Measurements from ENCODE around the gene IRF3. TPM values are rescaled to one million over a fixed set of nuclear protein-coding genes. Genes with fewer than 3 reads are reported as not detected.

The IRF3 gene
- total and polyA plus RNA-seq, 10 of the 15 experiments (the other 5 are each of a cell fraction or from before 2014, with no cell fraction given): 5.5 to 110 (median 63.4) TPM

GRCh38 chr19:49614096-49614833, 51.4 kb downstream of the IRF3 start:
- H3K36me3 ChIP-seq (ENCODE audit: control insufficient read depth in 2 of 2, insufficient read depth in 2 of 2, low read length in 1 of 2): peaks cover 14 to 17% of the 10 kb centered on the region in 2 experiments
- TF ChIP-seq WRNIP1 (IDR thresholded peaks at IDR 0.05; ENCODE audit: borderline replicate concordance, low read depth, low read length): no peak
- TF ChIP-seq YBX1 (IDR thresholded peaks at IDR 0.05): no peak
- TF ChIP-seq CTCF (IDR thresholded peaks at IDR 0.05 in 2 of 3, conservative IDR thresholded peaks at IDR 0.05 in 1 of 3; ENCODE audit: control insufficient read depth in 2 of 3, extremely low read depth in 1 of 3, insufficient read depth in 1 of 3, low read depth in 3 of 3, low read length in 3 of 3): no peak
- no peaks in the 10 kb centered on the region for H3K79me2 ChIP-seq (ENCODE audit: control insufficient read depth, insufficient read depth, low read length)
- H3K4me3 ChIP-seq: no peak overlapping the region
- no peak overlapping the region for H3K4me2 ChIP-seq (ENCODE audit: control insufficient read depth, insufficient read depth)
- no peaks in the 10 kb centered on the region for H4K20me1 ChIP-seq (ENCODE audit: control insufficient read depth, insufficient read depth)
- RAD21 ChIA-PET (ENCODE audit: unreplicated experiment): no interaction called here
- intact Hi-C loops (cut with micrococcal nuclease; ENCODE audit: unreplicated experiment): no loop called here
- no peaks in the 10 kb centered on the region; the same call in 1 of the 2 replicates for H3K4me1 ChIP-seq (ENCODE audit: control insufficient read depth, insufficient read depth, low read length)
- no TSS peak for BruUV-seq (replicated peaks)
- WGBS (ENCODE audit: insufficient coverage, insufficient replicate concordance, low lambda C conversion rate, missing lambda C conversion rate): 5% methylated on average over 19 of the region's 19 CpGs
- DNase-seq (ENCODE audit: low read depth, low spot score) (no peak), FAIRE-seq (no peak), ATAC-seq (no peak)
- CTCF ChIA-PET: no interaction called here
- POLR2A ChIA-PET: no interaction called here
- H3K9ac ChIP-seq (ENCODE audit: control insufficient read depth, insufficient read depth, low read length): no peak overlapping the region
- peak overlapping the region; percentile 25; the same call in 1 of the 2 replicates for H3K27ac ChIP-seq (ENCODE audit: control insufficient read depth, insufficient read depth)
- no peaks in the 10 kb centered on the region for H3K27me3 ChIP-seq (replicated peaks in 1 of 2; ENCODE audit: control insufficient read depth in 2 of 2, insufficient read depth in 2 of 2, low read length in 1 of 2)
- H3K9me3 ChIP-seq (replicated peaks; ENCODE audit: control insufficient read depth, insufficient read depth, low read length): no peaks in the 10 kb centered on the region; the same call in 2 of the 3 replicates
- SMC1A ChIA-PET (ENCODE audit: uncharacterized antibody, unreplicated experiment): no interaction called here
- no peak overlapping the region for H2AFZ ChIP-seq (ENCODE audit: control insufficient read depth, low read depth, low read length)
- in situ Hi-C loops (cut with MboI): no loop called here

- in situ Hi-C loops (cut with MboI) (no loop called here), intact Hi-C loops (cut with micrococcal nuclease; ENCODE audit: unreplicated experiment) (no loop called here)
- POLR2A ChIA-PET: no interaction called here
- DNase-seq (ENCODE audit: low read depth, low spot score) (no peak), ATAC-seq (no peak), FAIRE-seq (no peak)
- no TSS peak for BruUV-seq (replicated peaks)
- no peak overlapping the region for H3K27ac ChIP-seq (ENCODE audit: control insufficient read depth, insufficient read depth)
- SMC1A ChIA-PET (ENCODE audit: uncharacterized antibody, unreplicated experiment): no interaction called here
- no peaks in the 10 kb centered on the region for H4K20me1 ChIP-seq (ENCODE audit: control insufficient read depth, insufficient read depth)
- RAD21 ChIA-PET (ENCODE audit: unreplicated experiment): no interaction called here
- H3K4me1 ChIP-seq (ENCODE audit: control insufficient read depth, insufficient read depth, low read length): no peaks in the 10 kb centered on the region; the same call in 1 of the 2 replicates
- H3K9ac ChIP-seq (ENCODE audit: control insufficient read depth, insufficient read depth, low read length): no peak overlapping the region
- no peaks in the 10 kb centered on the region for H3K79me2 ChIP-seq (ENCODE audit: control insufficient read depth, insufficient read depth, low read length)
- no peak overlapping the region for H3K4me3 ChIP-seq
- H2AFZ ChIP-seq (ENCODE audit: control insufficient read depth, low read depth, low read length): no peak overlapping the region
- no peaks in the 10 kb centered on the region; the same call in 2 of the 3 replicates for H3K9me3 ChIP-seq (replicated peaks; ENCODE audit: control insufficient read depth, insufficient read depth, low read length)
- WGBS (ENCODE audit: insufficient coverage, insufficient replicate concordance, low lambda C conversion rate, missing lambda C conversion rate): 32% methylated on average over 4 of the region's 4 CpGs
- no peaks in the 10 kb centered on the region for H3K27me3 ChIP-seq (replicated peaks in 1 of 2; ENCODE audit: control insufficient read depth in 2 of 2, insufficient read depth in 2 of 2, low read length in 1 of 2)
- no peak overlapping the region for H3K4me2 ChIP-seq (ENCODE audit: control insufficient read depth, insufficient read depth)
- H3K36me3 ChIP-seq (ENCODE audit: control insufficient read depth in 2 of 2, insufficient read depth in 2 of 2, low read length in 1 of 2): peaks cover 14 to 19% of the 10 kb centered on the region in 2 experiments
- CTCF ChIA-PET: no interaction called here
- TF ChIP-seq REST (IDR thresholded peaks at IDR 0.05; ENCODE audit: low read depth, low read length): no peak
- no peak for TF ChIP-seq CTCF (IDR thresholded peaks at IDR 0.05 in 2 of 3, conservative IDR thresholded peaks at IDR 0.05 in 1 of 3; ENCODE audit: control insufficient read depth in 2 of 3, extremely low read depth in 1 of 3, insufficient read depth in 1 of 3, low read depth in 3 of 3, low read length in 3 of 3)
- TF ChIP-seq PAX5 (IDR thresholded peaks at IDR 0.05; ENCODE audit: borderline replicate concordance, low read depth, low read length): no peak
Measured at GRCh38 chr19:49613374-49613773, 52.3 kb downstream of the IRF3 start.
